Duodenal mucosa (tissue), 2 donors: ENCODE data around the gene SEMA4D.

Experiments
- H3K27ac ChIP-seq: one replicate; pipeline ENCODE4 v1.7.0; 2013; ENCODE audit warnings: low read depth, low read length
- H3K27me3 ChIP-seq, 2 donors: one replicate each; pipeline ENCODE4 v1.7.0; 2013; ENCODE audit warnings: low read length in 2 of 2, control low read depth in 1 of 2; ENCODE audit not compliant: insufficient read depth in 2 of 2, control insufficient read depth in 1 of 2
- H3K36me3 ChIP-seq, 2 donors: one replicate each; pipeline ENCODE4 v1.7.0; 2013; ENCODE audit warnings: low read length in 2 of 2, control low read depth in 1 of 2; ENCODE audit not compliant: insufficient read depth in 2 of 2, control insufficient read depth in 1 of 2
- H3K4me1 ChIP-seq, 2 donors: one replicate each; pipeline ENCODE4 v1.7.0; 2013; ENCODE audit warnings: low read length in 2 of 2, control low read depth in 1 of 2; ENCODE audit not compliant: insufficient read depth in 2 of 2, control insufficient read depth in 1 of 2
- H3K4me3 ChIP-seq, 2 donors: one replicate each; pipeline ENCODE4 v1.7.0; 2013; ENCODE audit warnings: low read length in 2 of 2, low read depth in 1 of 2
- H3K9ac ChIP-seq, 2 donors: one replicate each; pipeline ENCODE4 v1.7.0; 2013; ENCODE audit warnings: low read length in 2 of 2, low read depth in 1 of 2
- H3K9me3 ChIP-seq, 2 donors: one replicate each; pipeline ENCODE4 v1.7.0; 2013; ENCODE audit warnings: low read length in 2 of 2, control low read depth in 1 of 2; ENCODE audit not compliant: control insufficient read depth in 1 of 2

SEMA4D gene

GRCh38 chr9:89366711-89367110 lies 131.2 kb downstream of the SEMA4D start:
- H3K27ac ChIP-seq = no peak overlapping the region
- H3K36me3 ChIP-seq = peaks cover 2 to 16% of the 10 kb centered on the region in 2 donors
- H3K27me3 ChIP-seq = no peaks in the 10 kb centered on the region
- H3K4me1 ChIP-seq = no peaks in the 10 kb centered on the region
- no peak overlapping the region for H3K4me3 ChIP-seq
- H3K9me3 ChIP-seq = no peaks in the 10 kb centered on the region
- H3K9ac ChIP-seq = no peak overlapping the region

- H3K36me3 ChIP-seq = peaks cover 14 to 27% of the 10 kb centered on the region in 2 donors
- no peak overlapping the region for H3K27ac ChIP-seq
- H3K4me3 ChIP-seq = no peak overlapping the region
- no peaks in the 10 kb centered on the region for H3K4me1 ChIP-seq
- H3K9me3 ChIP-seq = no peaks in the 10 kb centered on the region
- H3K9ac ChIP-seq = no peak overlapping the region
- no peaks in the 10 kb centered on the region for H3K27me3 ChIP-seq
Observed at GRCh38 chr9:89365532-89365912, 132.4 kb downstream of the SEMA4D start.

GRCh38 chr9:89364666-89365531 lies 133.0 kb downstream of the SEMA4D start:
- Histone ChIP-seq H3K27me3 (no peaks in the 10 kb centered on the region), H3K9ac (no peak overlapping the region), H3K9me3 (no peaks in the 10 kb centered on the region), H3K4me1 (peaks cover 0 to 2% of the 10 kb centered on the region in 2 donors), H3K4me3 (no peak overlapping the region), H3K36me3 (peaks cover 20 to 29% of the 10 kb centered on the region in 2 donors), H3K27ac (no peak overlapping the region)

- Histone ChIP-seq H3K4me1 (peaks cover 0 to 4% of the 10 kb centered on the region in 2 donors), H3K9ac (no peak overlapping the region), H3K36me3 (peaks cover 24 to 32% of the 10 kb centered on the region in 2 donors), H3K4me3 (no peak overlapping the region), H3K9me3 (no peaks in the 10 kb centered on the region), H3K27ac (no peak overlapping the region), H3K27me3 (no peaks in the 10 kb centered on the region)
Observed at GRCh38 chr9:89363921-89364665, 133.8 kb downstream of the SEMA4D start.

- no peaks in the 10 kb centered on the region for H3K27me3 ChIP-seq
- H3K4me1 ChIP-seq = peaks cover 0 to 4% of the 10 kb centered on the region in 2 donors
- no peak overlapping the region for H3K9ac ChIP-seq
- H3K9me3 ChIP-seq = no peaks in the 10 kb centered on the region
- H3K36me3 ChIP-seq = peaks cover 31 to 40% of the 10 kb centered on the region in 2 donors
- no peak overlapping the region for H3K4me3 ChIP-seq
- H3K27ac ChIP-seq = no peak overlapping the region
Observed at GRCh38 chr9:89363311-89363670, 134.6 kb downstream of the SEMA4D start.

GRCh38 chr9:89362647-89363310 lies 135.1 kb downstream of the SEMA4D start:
- no peak overlapping the region for H3K27ac ChIP-seq
- no peak overlapping the region for H3K4me3 ChIP-seq
- no peaks in the 10 kb centered on the region for H3K27me3 ChIP-seq
- H3K9me3 ChIP-seq = no peaks in the 10 kb centered on the region
- H3K9ac ChIP-seq = no peak overlapping the region
- H3K36me3 ChIP-seq = peaks cover 36 to 45% of the 10 kb centered on the region in 2 donors
- peaks cover 0 to 4% of the 10 kb centered on the region in 2 donors for H3K4me1 ChIP-seq

GRCh38 chr9:89361816-89362646 lies 135.9 kb downstream of the SEMA4D start:
- Histone ChIP-seq H3K4me3 (no peak overlapping the region), H3K36me3 (peaks cover 43 to 53% of the 10 kb centered on the region in 2 donors), H3K4me1 (peaks cover 0 to 4% of the 10 kb centered on the region in 2 donors), H3K27ac (no peak overlapping the region), H3K9me3 (no peaks in the 10 kb centered on the region), H3K9ac (no peak overlapping the region), H3K27me3 (no peaks in the 10 kb centered on the region)

- H3K36me3 ChIP-seq = peaks cover 48 to 63% of the 10 kb centered on the region in 2 donors
- no peak overlapping the region for H3K9ac ChIP-seq
- no peak overlapping the region for H3K4me3 ChIP-seq
- no peak overlapping the region for H3K27ac ChIP-seq
- peaks cover 0 to 4% of the 10 kb centered on the region in 2 donors for H3K4me1 ChIP-seq
- H3K9me3 ChIP-seq = no peaks in the 10 kb centered on the region
- H3K27me3 ChIP-seq = no peaks in the 10 kb centered on the region
Observed at GRCh38 chr9:89361031-89361430, 136.9 kb downstream of the SEMA4D start.

GRCh38 chr9:89360465-89360864 lies 137.4 kb downstream of the SEMA4D start:
- no peak overlapping the region for H3K4me3 ChIP-seq

More at GRCh38 chr9:89360465-89360864, 137.4 kb downstream of the SEMA4D start:
- no peak overlapping the region for H3K27ac ChIP-seq
- H3K36me3 ChIP-seq = peaks cover 49 to 68% of the 10 kb centered on the region in 2 donors
- H3K9me3 ChIP-seq = no peaks in the 10 kb centered on the region
- no peak overlapping the region for H3K9ac ChIP-seq
- H3K27me3 ChIP-seq = no peaks in the 10 kb centered on the region
- H3K4me1 ChIP-seq = peaks cover 0 to 4% of the 10 kb centered on the region in 2 donors
